Subcutaneous abdominal adipose tissue (tissue), 5 donors: ENCODE results near the gene RPS28.
A peak's percentile ranks its signal among the peaks of the same experiment; 100 is the strongest.
"Not testable (repeated sequence)": the region's sequence is repeated elsewhere in the genome, so short reads cannot be mapped to it uniquely, and the experiment has no call there.

ENCODE experiments used
- H3K27ac ChIP-seq: one replicate; pipeline ENCODE4 v1.7.0; 2013; ENCODE audit warnings: low read depth, mild to moderate bottlenecking, inconsistent platforms, low read length, moderate library complexity
- H3K27me3 ChIP-seq, 5 donors: one replicate each; pipeline ENCODE4 v1.7.0; 2013; ENCODE audit warnings: low read length in 5 of 5, inconsistent platforms in 1 of 5; ENCODE audit not compliant: control insufficient read depth in 5 of 5, insufficient read depth in 4 of 5
- H3K36me3 ChIP-seq, 5 donors: one replicate each; pipeline ENCODE4 v1.7.0; 2013; ENCODE audit warnings: low read length in 5 of 5; ENCODE audit not compliant: control insufficient read depth in 5 of 5, insufficient read depth in 5 of 5
- H3K4me1 ChIP-seq, 5 donors: one replicate each; pipeline ENCODE4 v1.7.0; 2013; ENCODE audit warnings: low read length in 5 of 5, mild to moderate bottlenecking in 3 of 5, moderate library complexity in 1 of 5; ENCODE audit not compliant: control insufficient read depth in 5 of 5, insufficient read depth in 5 of 5
- H3K4me3 ChIP-seq, 5 donors: one replicate each; pipeline ENCODE4 v1.7.0; 2013; ENCODE audit warnings: low read length in 5 of 5, low read depth in 1 of 5
- H3K9ac ChIP-seq, 5 donors: one replicate each; pipeline ENCODE4 v1.7.0; 2013; ENCODE audit warnings: low read length in 5 of 5, mild to moderate bottlenecking in 4 of 5, moderate library complexity in 3 of 5
- H3K9me3 ChIP-seq, 5 donors: one replicate each; pipeline ENCODE4 v1.7.0; 2013; ENCODE audit warnings: low read length in 5 of 5; ENCODE audit not compliant: control insufficient read depth in 5 of 5
- donor health status: healthy.
- donor health status: healthy.
- donor health status: healthy.
- donor health status: healthy.
- donor health status: healthy.

RPS28 gene

DNA sequence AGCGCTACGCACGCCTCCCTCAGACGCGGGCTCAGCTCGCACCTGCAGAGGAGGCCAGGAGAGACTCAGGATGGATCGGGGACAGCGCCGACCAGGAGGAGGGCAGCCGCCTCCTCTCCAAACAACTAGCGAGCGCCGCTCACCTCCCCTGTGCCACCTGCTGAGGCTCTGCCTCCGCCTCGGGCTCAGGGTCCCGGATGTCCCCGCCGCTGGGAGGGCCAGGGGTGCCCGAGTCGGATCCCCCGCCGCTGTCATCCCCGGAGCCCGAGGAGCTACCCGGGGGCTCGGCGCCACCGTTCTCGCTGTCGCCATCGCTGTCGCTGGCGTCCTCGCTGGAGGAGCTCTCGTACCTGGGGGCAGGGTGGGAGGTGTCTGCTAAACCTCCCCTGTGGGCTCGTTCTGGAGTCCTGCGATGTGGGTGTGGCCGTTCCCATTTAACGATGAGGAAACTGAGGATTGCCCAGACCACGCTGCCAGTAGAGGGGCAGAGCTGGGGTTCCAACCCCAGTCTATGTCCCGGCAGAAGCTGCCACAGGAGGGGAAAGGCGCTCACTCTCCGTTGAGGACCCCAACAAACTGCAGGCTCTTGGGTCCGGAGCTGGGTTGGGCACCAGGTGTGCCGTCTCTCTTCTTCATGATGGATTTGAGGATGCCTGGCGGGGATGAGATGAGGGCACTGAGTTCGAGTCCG is 12.6 kb downstream of the RPS28 start:
- Histone ChIP-seq H3K27ac (no peak overlapping the region), H3K4me1 (peaks cover 0 to 46% (median 28%) of the 10 kb centered on the region in 5 donors), H3K4me3 (no peak overlapping the region), H3K36me3 (peaks cover 0 to 25% (median 16%) of the 10 kb centered on the region in 5 donors), H3K9ac (no peak overlapping the region), H3K27me3 (peaks cover 8 to 17% (median 11%) of the 10 kb centered on the region in 5 donors), H3K9me3 (no peaks in the 10 kb centered on the region)

DNA sequence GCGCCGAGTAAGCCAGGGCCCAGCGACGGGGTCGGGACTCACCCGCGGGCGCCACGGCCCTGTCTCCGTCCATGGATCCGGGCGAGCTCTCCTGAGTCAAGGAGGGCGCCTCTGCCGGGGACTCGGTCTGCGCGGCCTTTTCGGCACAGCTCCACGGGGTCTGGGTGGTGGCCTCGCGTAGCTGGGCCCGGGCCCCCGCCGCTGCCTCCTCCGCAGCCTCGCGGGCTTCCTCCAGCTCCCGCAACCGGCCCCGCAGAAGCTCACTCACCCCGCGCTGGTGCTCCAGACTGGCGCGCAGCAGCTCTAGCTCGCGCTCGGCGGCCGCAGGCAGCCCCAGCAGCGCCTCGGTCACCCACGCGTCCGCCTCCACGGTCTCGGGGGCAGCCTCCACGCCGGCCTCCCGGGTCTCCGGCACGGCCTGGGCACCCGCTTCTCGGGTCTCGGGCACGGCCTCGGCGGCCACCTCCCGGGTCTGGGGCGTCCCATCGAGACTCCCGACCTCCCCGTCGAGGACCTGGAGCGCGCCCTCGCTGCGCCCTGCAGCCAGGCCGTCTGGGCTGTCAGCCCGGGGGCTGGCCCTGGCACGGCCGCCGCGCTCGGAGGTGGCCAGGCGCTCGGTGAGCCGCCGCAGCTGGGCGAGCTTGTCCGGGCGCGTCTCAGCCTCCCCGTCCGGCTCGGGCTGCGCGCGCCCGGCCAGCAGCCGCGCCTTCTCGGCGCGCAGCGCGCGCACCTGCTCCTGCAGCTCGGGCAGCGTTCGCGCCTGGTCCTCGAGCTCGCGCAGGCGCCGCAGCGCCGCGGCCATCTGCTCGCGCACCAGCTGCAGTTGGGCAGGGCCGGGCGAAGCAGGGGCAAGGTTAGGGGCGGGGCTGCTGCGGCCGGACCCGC is 13.4 kb downstream of the RPS28 start:
- Histone ChIP-seq H3K4me3 (peak overlapping the region in 2 of 5 donors; percentile 46 to 53), H3K27ac (no peak overlapping the region)

DNA sequence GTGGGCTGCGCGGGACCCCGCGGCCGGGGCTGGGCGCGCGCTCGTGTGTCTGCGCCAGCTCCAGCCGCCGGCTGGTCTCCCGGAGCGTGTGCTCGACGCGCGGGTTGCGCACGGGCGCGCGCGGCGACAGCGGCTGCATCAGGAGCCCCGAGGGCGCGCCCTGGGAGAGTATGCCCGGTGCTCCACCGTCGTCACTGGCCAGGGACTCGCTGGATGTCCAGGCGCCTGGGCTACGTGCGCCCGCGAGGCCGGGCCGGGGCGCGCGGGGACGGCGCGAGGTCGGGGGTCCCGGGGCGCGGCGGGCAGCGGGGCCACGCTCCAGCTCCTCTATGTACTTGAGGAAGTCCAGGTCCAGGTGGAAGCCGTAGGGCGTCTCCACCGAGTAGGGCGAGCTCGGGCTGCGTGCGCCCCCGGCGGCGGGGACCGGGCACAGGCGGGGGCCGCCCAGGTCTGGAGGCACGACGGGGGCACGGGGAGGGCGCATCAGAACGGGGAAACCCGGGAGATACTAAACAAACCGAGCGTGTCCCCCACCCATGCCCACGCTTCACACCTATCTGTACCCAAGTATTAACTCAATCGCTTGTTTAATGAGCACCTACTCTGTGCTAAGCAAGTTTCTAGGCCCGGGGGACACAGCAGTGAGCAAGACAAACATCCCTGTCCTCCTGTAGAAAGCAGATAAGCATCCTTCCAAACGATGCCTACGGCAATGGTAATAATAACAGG is 14.2 kb downstream of the RPS28 start:
- Histone ChIP-seq H3K9ac (no peak overlapping the region), H3K4me1 (peaks cover 0 to 58% (median 31%) of the 10 kb centered on the region in 5 donors), H3K4me3 (peak overlapping the region in 2 of 5 donors; percentile 46 to 53), H3K36me3 (peaks cover 0 to 17% (median 8%) of the 10 kb centered on the region in 5 donors), H3K9me3 (no peaks in the 10 kb centered on the region), H3K27me3 (peaks cover 8 to 17% (median 11%) of the 10 kb centered on the region in 5 donors), H3K27ac (peak overlapping the region; percentile 18)

More for the DNA sequence above, 13.4 kb downstream of the RPS28 start:
- Histone ChIP-seq H3K27me3 (peaks cover 8 to 17% (median 11%) of the 10 kb centered on the region in 5 donors), H3K36me3 (peaks cover 0 to 22% (median 13%) of the 10 kb centered on the region in 5 donors), H3K9me3 (no peaks in the 10 kb centered on the region), H3K9ac (no peak overlapping the region), H3K4me1 (peaks cover 0 to 50% (median 28%) of the 10 kb centered on the region in 5 donors)

DNA sequence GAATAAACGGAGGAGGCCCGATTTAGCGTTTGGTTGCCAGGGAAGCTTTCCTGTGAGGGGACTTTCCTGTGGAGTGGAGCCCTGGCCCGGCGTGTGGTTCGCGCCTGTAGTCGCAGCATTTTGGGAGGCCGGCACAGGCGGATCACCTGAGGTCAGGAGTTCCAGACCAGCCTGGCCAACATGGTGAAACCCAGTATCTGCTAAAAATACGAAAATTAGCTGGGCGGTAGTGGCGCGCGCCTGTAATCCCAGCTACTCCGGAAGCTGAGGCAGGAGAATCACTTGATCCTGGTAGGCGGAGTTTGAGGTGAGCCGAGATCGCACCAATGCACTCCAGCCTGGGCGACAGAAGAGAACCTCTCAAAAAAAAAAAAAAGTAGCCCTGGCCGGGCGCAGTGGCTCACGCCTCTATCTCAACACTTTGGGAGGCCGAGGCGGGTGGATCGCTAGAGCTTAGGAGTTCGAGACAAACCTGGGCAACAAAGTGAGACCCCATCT is 14.8 kb downstream of the RPS28 start:
- H3K27ac ChIP-seq: peak overlapping the region; percentile 18

DNA sequence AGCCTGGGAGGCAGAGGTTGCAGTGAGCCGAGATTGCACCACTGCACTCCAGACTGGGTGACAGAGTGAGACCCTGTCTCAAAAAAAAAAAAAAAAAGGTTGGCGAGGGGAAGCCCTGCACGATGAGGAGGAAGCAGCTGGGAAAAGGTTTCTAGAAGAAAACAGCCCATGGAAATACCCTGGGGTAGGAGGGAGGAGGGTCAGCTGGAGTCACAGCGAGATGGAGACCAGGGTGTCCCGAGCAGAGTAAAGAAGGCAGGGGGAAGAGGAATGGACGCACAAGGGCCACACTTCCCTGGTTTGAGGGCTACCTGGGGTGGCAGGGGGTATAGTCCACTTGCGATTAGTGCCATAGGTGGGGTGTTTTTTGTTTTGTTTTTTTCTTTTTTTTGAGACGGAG is 15.4 kb downstream of the RPS28 start:
- Histone ChIP-seq H3K4me3 (no peak overlapping the region), H3K4me1 (peaks cover 0 to 65% (median 38%) of the 10 kb centered on the region in 5 donors), H3K36me3 (peaks cover 0 to 14% (median 8%) of the 10 kb centered on the region in 5 donors), H3K27ac (no peak overlapping the region), H3K9ac (no peak overlapping the region), H3K9me3 (no peaks in the 10 kb centered on the region), H3K27me3 (peaks cover 8 to 17% (median 11%) of the 10 kb centered on the region in 5 donors)

More for the DNA sequence above, 14.8 kb downstream of the RPS28 start:
- H3K27me3 ChIP-seq: peaks cover 8 to 17% (median 11%) of the 10 kb centered on the region in 5 donors
- H3K4me1 ChIP-seq: peaks cover 0 to 63% (median 37%) of the 10 kb centered on the region in 5 donors
- H3K9me3 ChIP-seq: no peaks in the 10 kb centered on the region
- no peak overlapping the region for H3K9ac ChIP-seq
- no peak overlapping the region for H3K4me3 ChIP-seq
- H3K36me3 ChIP-seq: peaks cover 0 to 17% (median 8%) of the 10 kb centered on the region in 5 donors

DNA sequence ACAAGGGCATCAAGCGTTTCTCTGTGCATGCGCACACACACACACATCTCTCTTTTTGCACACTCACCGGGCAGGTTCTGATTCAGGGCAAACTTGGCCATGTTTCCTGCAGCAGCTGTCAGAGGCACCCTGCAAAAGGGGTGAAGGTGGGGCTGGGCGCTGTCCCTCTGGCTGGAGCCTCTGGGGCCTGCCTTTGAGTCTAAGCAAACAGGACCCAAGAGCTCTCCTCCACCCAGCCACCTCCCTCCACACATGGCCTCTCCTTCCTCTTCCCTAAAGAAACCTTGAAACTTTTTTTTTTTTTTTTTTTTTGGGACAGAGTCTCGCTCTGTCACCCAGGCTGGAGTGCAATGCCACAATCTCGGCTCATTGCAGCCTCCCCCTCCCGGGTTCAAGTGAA is 16.4 kb downstream of the RPS28 start:
- peaks cover 0 to 11% (median 8%) of the 10 kb centered on the region in 5 donors for H3K36me3 ChIP-seq
- no peaks in the 10 kb centered on the region for H3K9me3 ChIP-seq
- peaks cover 8 to 17% (median 11%) of the 10 kb centered on the region in 5 donors for H3K27me3 ChIP-seq
- peak overlapping the region; percentile 23 for H3K27ac ChIP-seq
- H3K9ac ChIP-seq: no peak overlapping the region
- H3K4me3 ChIP-seq: no peak overlapping the region
- peaks cover 0 to 74% (median 45%) of the 10 kb centered on the region in 5 donors for H3K4me1 ChIP-seq

DNA sequence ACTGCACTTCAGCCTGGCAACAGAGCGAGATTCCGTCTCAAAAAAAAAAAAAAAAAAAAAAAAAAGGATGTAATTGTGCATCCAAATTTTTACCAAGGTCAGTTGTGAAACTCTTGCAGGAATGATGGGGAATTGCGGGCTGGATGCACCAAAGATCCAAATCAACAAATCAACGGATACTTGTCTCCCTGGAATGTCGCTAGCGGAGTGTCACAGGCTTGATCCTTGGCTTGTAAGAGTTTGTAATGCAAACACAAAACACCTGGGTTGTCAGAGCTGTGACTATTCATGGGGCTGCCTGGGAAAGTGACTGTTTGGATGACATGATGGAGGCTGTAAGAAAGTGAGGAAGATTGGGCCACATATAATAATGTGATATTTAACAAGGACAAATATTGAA is 17.5 kb downstream of the RPS28 start:
- no peaks in the 10 kb centered on the region for H3K9me3 ChIP-seq
- H3K4me3 ChIP-seq: no peak overlapping the region
- H3K27ac ChIP-seq: no peak overlapping the region
- peaks cover 4 to 8% (median 7%) of the 10 kb centered on the region in 5 donors for H3K27me3 ChIP-seq
- H3K4me1 ChIP-seq: peaks cover 2 to 74% (median 44%) of the 10 kb centered on the region in 5 donors
- H3K9ac ChIP-seq: no peak overlapping the region
- peaks cover 0 to 5% (median 4%) of the 10 kb centered on the region in 5 donors for H3K36me3 ChIP-seq

DNA sequence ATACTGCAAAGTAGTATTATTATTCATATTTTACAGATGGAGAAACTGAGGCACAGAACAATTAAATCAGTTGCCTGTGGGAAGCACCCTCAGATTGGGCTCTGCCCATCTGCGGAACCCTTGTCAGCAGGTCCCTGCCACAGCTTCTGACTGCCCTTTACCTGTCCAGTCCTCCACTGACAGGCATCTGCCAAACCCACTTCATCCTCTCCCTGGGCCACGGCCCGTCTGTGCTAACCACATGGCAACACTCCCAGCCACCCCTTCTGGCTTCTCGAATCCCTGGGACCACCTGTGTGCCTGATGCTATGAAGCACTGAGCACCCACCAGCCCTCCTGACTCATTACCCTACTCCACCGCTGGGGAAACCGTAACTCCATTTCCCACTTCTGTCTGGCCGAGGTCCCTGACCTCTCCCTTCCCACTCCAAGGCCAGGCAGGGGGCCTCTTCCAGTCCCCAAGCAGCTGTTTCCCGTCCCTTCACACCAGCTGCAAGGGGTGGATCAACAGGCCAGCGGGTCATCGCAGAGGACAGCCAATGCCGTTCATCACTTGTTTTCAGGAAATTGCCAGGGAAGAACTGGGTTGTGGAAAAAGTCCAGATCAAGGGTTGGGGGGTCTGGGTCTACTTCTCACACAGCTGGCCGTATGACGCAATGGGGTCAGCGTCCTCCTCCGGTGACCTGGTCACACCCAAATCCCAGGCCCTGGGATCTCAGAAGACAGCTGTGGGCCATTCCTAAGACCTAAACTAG is 19.2 kb downstream of the RPS28 start:
- Histone ChIP-seq H3K36me3 (no peaks in the 10 kb centered on the region), H3K4me3 (peak overlapping the region in 4 of 5 donors; percentile 12 to 55 (median 40))

DNA sequence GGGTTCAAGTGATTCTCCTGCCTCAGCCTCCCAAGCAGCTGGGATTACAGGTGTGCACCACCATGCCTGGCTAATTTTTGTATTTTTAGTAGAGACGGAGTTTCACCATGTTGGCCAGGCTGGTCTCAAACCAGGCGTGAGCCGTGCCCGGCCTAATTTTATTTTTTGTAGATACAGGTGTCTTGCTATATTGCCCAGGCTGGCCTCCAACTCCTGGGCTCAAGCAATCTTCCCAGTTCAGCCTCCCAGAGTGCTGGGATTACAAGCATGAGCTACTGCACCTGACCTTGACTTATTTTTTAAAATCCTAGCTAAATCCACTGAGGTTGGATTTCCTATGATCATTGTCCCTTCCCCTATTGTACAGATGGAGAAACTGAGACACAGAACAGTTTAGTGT is 20.2 kb downstream of the RPS28 start:
- H3K27me3 ChIP-seq, H3K36me3 ChIP-seq, H3K9me3 ChIP-seq: not testable (repeated sequence)
- Histone ChIP-seq H3K27ac (peak overlapping the region; percentile 89), H3K4me3 (peak overlapping the region in 3 of 5 donors; percentile 68 to 77 (median 76)), H3K9ac (peak overlapping the region in 2 of 5 donors; percentile 66 to 92), H3K4me1 (peaks cover 2 to 52% (median 26%) of the 10 kb centered on the region in 5 donors)

More for the DNA sequence above, 19.2 kb downstream of the RPS28 start:
- Histone ChIP-seq H3K27ac (peak overlapping the region; percentile 89), H3K9ac (peak overlapping the region in 1 of 5 donors; percentile 48), H3K4me1 (peaks cover 2 to 57% (median 34%) of the 10 kb centered on the region in 5 donors), H3K27me3 (peaks cover 0 to 3% (median 0%) of the 10 kb centered on the region in 5 donors), H3K9me3 (no peaks in the 10 kb centered on the region)
